GM12878 (cell line): ENCODE data around the gene LMNTD2. TPM values are rescaled to one million over a fixed set of nuclear protein-coding genes. Genes with fewer than 3 reads are reported as not detected.

Experiments used
- ATAC-seq: fragments of 200-7000 bp; cut with Tn5 transposase; 3 replicates; pipeline ENCODE4 v1.9.1; 2020; ENCODE audit warnings: mild to moderate bottlenecking, moderate library complexity
- BruUV-seq: library from RNA; stranded (reverse); fragments of 400-500 nt; replicated peaks from 2 replicates; lab custom pipeline; 2021; lab: Mats Ljungman, UMichigan
- CTCF ChIA-PET: fragments of 300-600 bp; sonication (Branson Sonifier 250); formaldehyde crosslinking; extraction: SDS; loops from one replicate; lab custom pipeline; 2021; ENCODE audit warnings: inconsistent platforms; lab: Yijun Ruan, JAX
- POLR2A ChIA-PET: fragments of 350-600 bp; formaldehyde crosslinking; extraction: SDS; loops from one replicate; lab custom pipeline; 2021; ENCODE audit warnings: inconsistent platforms; lab: Charles Lee
- RAD21 ChIA-PET: fragments of 300-600 bp; sonication (Branson Sonifier 250); formaldehyde crosslinking; loops from one replicate; lab custom pipeline; 2023; ENCODE audit warnings: antibody characterized with exemption; ENCODE audit not compliant: unreplicated experiment; lab: Charles Lee
- SMC1A ChIA-PET: fragments of 300-600 bp; sonication (Branson Sonifier 250); formaldehyde crosslinking; loops from one replicate; lab custom pipeline; 2023; ENCODE audit not compliant: unreplicated experiment, uncharacterized antibody; lab: Charles Lee
- DNase-seq: peaks from one replicate; pipeline ENCODE4 v3.0.0-alpha.2; 2011; ENCODE audit warnings: low read depth, low spot score
- FAIRE-seq: peaks from 3 replicates; lab custom pipeline; 2011; peaks lifted over from hg19 to GRCh38; lab: Jason Lieb, UNC
- H2AFZ ChIP-seq: 2 replicates; pipeline ENCODE4 v1.6.0; 2011; ENCODE audit warnings: low read depth, low read length, control low read depth; ENCODE audit not compliant: control insufficient read depth
- H3K27ac ChIP-seq: 2 replicates; pipeline ENCODE4 v1.5.1; 2011; ENCODE audit warnings: control low read depth; ENCODE audit not compliant: control insufficient read depth, insufficient read depth
- H3K27me3 ChIP-seq, 2 experiments: replicated peaks in 1 of 2; 2 replicates each; pipeline versions ENCODE4 v1.6.0 to v1.6.1; 2011; ENCODE audit warnings: low read length in 1 of 2; ENCODE audit not compliant: control insufficient read depth in 2 of 2, insufficient read depth in 2 of 2
- H3K36me3 ChIP-seq, 2 experiments: 2 replicates each; pipeline ENCODE4 v1.5.1; 2011; ENCODE audit warnings: low read length in 1 of 2; ENCODE audit not compliant: control insufficient read depth in 2 of 2, insufficient read depth in 2 of 2
- H3K4me1 ChIP-seq: 2 replicates; pipeline ENCODE4 v1.6.1; 2011; ENCODE audit warnings: mild to moderate bottlenecking, low read length, moderate library complexity, mixed read lengths; ENCODE audit not compliant: control insufficient read depth, insufficient read depth
- H3K4me2 ChIP-seq: 2 replicates; pipeline ENCODE4 v1.6.0; 2011; ENCODE audit warnings: control low read depth; ENCODE audit not compliant: control insufficient read depth, insufficient read depth
- H3K4me3 ChIP-seq: fragments of 200-600 bp; sonication (generic); 2 replicates; pipeline ENCODE4 v1.5.1; 2016
- H3K79me2 ChIP-seq: 2 replicates; pipeline ENCODE4 v1.6.0; 2011; ENCODE audit warnings: low read length; ENCODE audit not compliant: control insufficient read depth, insufficient read depth
- H3K9ac ChIP-seq: 2 replicates; pipeline ENCODE4 v1.8.0; 2011; ENCODE audit warnings: low read length, control low read depth, mixed read lengths; ENCODE audit not compliant: control insufficient read depth, insufficient read depth
- H3K9me3 ChIP-seq: replicated peaks from 3 replicates; pipeline ENCODE4 v1.5.1; 2011; ENCODE audit warnings: mild to moderate bottlenecking, low read length; ENCODE audit not compliant: control insufficient read depth, insufficient read depth
- H4K20me1 ChIP-seq: 2 replicates; pipeline ENCODE4 v1.6.0; 2011; ENCODE audit not compliant: control insufficient read depth, insufficient read depth
- BMI1 ChIP-seq: fragments of 450-650 bp; IDR thresholded peaks from 2 replicates; pipeline ENCODE4 v1.6.1; 2016; ENCODE audit warnings: mild to moderate bottlenecking, moderate library complexity, borderline replicate concordance
- CEBPZ ChIP-seq: fragments of 150-350 bp; IDR thresholded peaks from 2 replicates; pipeline ENCODE4 v1.6.1; 2016; ENCODE audit warnings: low read depth, low read length
- CUX1 ChIP-seq: IDR thresholded peaks from 2 replicates; pipeline ENCODE4 v1.6.1; 2012; ENCODE audit warnings: improper control_type of control experiment, low read depth, low read length; ENCODE audit not compliant: insufficient replicate concordance
- FOXK2 ChIP-seq: fragments of 450-650 bp; IDR thresholded peaks from 2 replicates; pipeline ENCODE4 v1.6.1; 2017; ENCODE audit warnings: mild to moderate bottlenecking, moderate library complexity
- IKZF2 ChIP-seq, 2 experiments: fragments of 450-650 bp; IDR thresholded peaks; 2 replicates each; pipeline ENCODE4 v1.6.1; 2017; ENCODE audit warnings: mild to moderate bottlenecking in 2 of 2, moderate library complexity in 2 of 2
- JUND ChIP-seq: IDR thresholded peaks from 2 replicates; pipeline ENCODE4 v1.6.1; 2012; ENCODE audit warnings: low read depth, mild to moderate bottlenecking, low read length, improper control_type of control experiment, moderate library complexity
- NFIC ChIP-seq: IDR thresholded peaks from 2 replicates; pipeline ENCODE4 v1.6.1; 2012; ENCODE audit warnings: low read depth, mild to moderate bottlenecking, inconsistent platforms, low read length, moderate library complexity
- NFYA ChIP-seq: IDR thresholded peaks from 2 replicates; pipeline ENCODE4 v1.6.1; 2011; ENCODE audit warnings: low read depth, mild to moderate bottlenecking, low read length, improper control_type of control experiment, borderline replicate concordance
- PAX8 ChIP-seq: fragments of 450-650 bp; IDR thresholded peaks from 2 replicates; pipeline ENCODE4 v1.6.1; 2017; ENCODE audit warnings: mild to moderate bottlenecking, moderate library complexity
- POLR2A ChIP-seq: IDR thresholded peaks from 2 replicates; pipeline ENCODE4 v1.6.1; 2011; ENCODE audit warnings: low read depth, mild to moderate bottlenecking, low read length
- RAD51 ChIP-seq: fragments of 450-650 bp; IDR thresholded peaks from 2 replicates; pipeline ENCODE4 v1.6.1; 2016; ENCODE audit warnings: moderate library complexity, mild to moderate bottlenecking, inconsistent platforms
- SMC3 ChIP-seq: IDR thresholded peaks from 2 replicates; pipeline ENCODE4 v1.6.1; 2011; ENCODE audit warnings: low read length, improper control_type of control experiment, borderline replicate concordance
- SREBF1 ChIP-seq: IDR thresholded peaks from 2 replicates; pipeline ENCODE4 v1.6.1; 2012; ENCODE audit warnings: mild to moderate bottlenecking, low read length
- SUPT20H ChIP-seq: IDR thresholded peaks from 2 replicates; pipeline ENCODE4 v1.6.1; 2011; ENCODE audit warnings: low read depth, mild to moderate bottlenecking, low read length, moderate library complexity, borderline replicate concordance; ENCODE audit not compliant: control insufficient read depth
- WGBS: methylation state at CpG from one replicate; pipeline ENCODE4 v1.1.6; 2016; ENCODE audit warnings: low lambda C conversion rate; ENCODE audit not compliant: insufficient replicate concordance, insufficient coverage; ENCODE audit errors: missing lambda C conversion rate; 5-methylcytosine and 5-hydroxymethylcytosine counted together
- in situ Hi-C: fragments of 300-500 bp; cut with MboI; formaldehyde crosslinking; loops from 9 replicates; pipeline ENCODE4 v1.14.3; 2018; ENCODE audit warnings: mixed read lengths
- intact Hi-C: fragments of 100-400 bp; cut with micrococcal nuclease; formaldehyde crosslinking; loops from one replicate; pipeline ENCODE4 v1.14.2; 2022; ENCODE audit not compliant: unreplicated experiment
- polyA plus RNA-seq, 11 experiments: library from polyadenylated mRNA; depleted of rRNA in 4 of 11; unstranded in 6 of 11; stranded (reverse) in 5 of 11; fragments of >200 nt; fragmentation: Nextera tagmentation in 4 of 11; fragmentation: Illumina TruSeq in 1 of 11; extraction: Ambion mirVana in 4 of 11; extraction: Trizol in 1 of 11; gene quantifications; 1 replicate in 1 of 11; 2 replicates in 10 of 11; pipeline versions ENCODE4 v1.2.1 to v1.2.3, GENCODE V29; 2011 to 2016; ENCODE audit warnings: inconsistent platforms in 2 of 11, missing spikeins in 2 of 11, low read depth in 1 of 11
- total RNA-seq, 4 experiments: library from RNA; depleted of rRNA in 3 of 4; stranded (reverse); fragments of >200 nt in 3 of 4; fragmentation: Illumina TruSeq in 1 of 4; extraction: Trizol in 1 of 4; gene quantifications; 2 replicates each; pipeline versions ENCODE4 v1.2.1 to v1.2.3, GENCODE V29; 2013 to 2021

Gene LMNTD2
- total and polyA plus RNA-seq, 10 of the 15 experiments (the other 5 are each of a cell fraction or from before 2014, with no cell fraction given): 0.22 to 4.1 (median 1.3) TPM; not detected in 2

GRCh38 chr11:545171-545570 is 15.4 kb downstream of the LMNTD2 start (continued):
- TF ChIP-seq CEBPZ: no peak
- TF ChIP-seq SREBF1: no peak
- no peak for TF ChIP-seq JUND

- H2AFZ ChIP-seq: no peak overlapping the region
- H3K79me2 ChIP-seq: no peaks in the 10 kb centered on the region
- RAD21 ChIA-PET: no interaction called here
- H3K4me2 ChIP-seq: no peak overlapping the region
- no peak overlapping the region for H3K9ac ChIP-seq
- no peak overlapping the region for H3K27ac ChIP-seq
- BruUV-seq: no TSS peak
- H3K27me3 ChIP-seq: no peaks in the 10 kb centered on the region
- WGBS: 39% methylated on average over 5 of the region's 5 CpGs
- ATAC-seq: no peak
- CTCF ChIA-PET: no interaction called here
- no peak for FAIRE-seq
- no peaks in the 10 kb centered on the region for H3K9me3 ChIP-seq
- intact Hi-C loops (no loop called here), in situ Hi-C loops (no loop called here)
- no peaks in the 10 kb centered on the region for H3K36me3 ChIP-seq
- no peak for DNase-seq
- H3K4me3 ChIP-seq: no peak overlapping the region
- no peaks in the 10 kb centered on the region for H3K4me1 ChIP-seq
- no peaks in the 10 kb centered on the region for H4K20me1 ChIP-seq
- POLR2A ChIA-PET: interaction anchor here (0.9 kb wide), 1 partner anchor 8 kb away, joined by 3 read pairs; no protein-coding TSS in a partner anchor
- SMC1A ChIA-PET: no interaction called here
- TF ChIP-seq POLR2A (no peak), BMI1 (no peak), SMC3 (no peak), NFYA (no peak), FOXK2 (no peak), CUX1 (no peak), IKZF2 (IDR thresholded peaks at IDR 0.05) (no peak), RAD51 (no peak), NFIC (no peak), SUPT20H (no peak), PAX8 (no peak)
Measured at GRCh38 chr11:544817-545166, 15.7 kb downstream of the LMNTD2 start.
